ENCODE data around the gene TOR1AIP2.
"Not testable (repeated sequence)": the region's sequence is repeated elsewhere in the genome, so short reads cannot be mapped to it uniquely, and the experiment has no call there.

TOR1AIP2 gene

DNA sequence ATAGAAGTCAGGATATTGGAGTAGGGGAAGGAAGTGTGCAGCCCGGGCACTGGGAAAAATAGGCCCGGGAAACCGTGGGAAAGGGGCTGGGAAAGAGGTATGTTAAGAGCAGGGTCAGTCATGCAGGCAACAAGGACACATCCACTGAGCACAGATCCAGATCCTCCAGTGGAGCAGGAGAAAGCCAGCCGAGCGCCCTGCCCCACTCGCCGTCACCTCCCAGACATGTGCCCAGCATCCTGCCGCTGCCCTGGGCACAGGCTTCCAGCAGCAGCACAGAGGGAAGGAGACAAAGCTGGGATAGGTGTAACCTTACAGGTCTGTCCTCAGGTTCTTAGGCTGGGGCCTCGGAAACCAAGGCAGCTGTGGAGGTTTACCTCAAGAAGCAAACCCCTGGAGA, 70.3 kb downstream of the TOR1AIP2 start:
- Histone ChIP-seq H3K79me2 (no peaks in the 10 kb centered on the region), H3K4me1 (no peaks in the 10 kb centered on the region), H3K4me2 (ENCODE audit: low read length) (no peak overlapping the region), H3K9ac (no peak overlapping the region), H3K27ac (no peak overlapping the region), H3K4me3 (ENCODE audit: low read depth, low read length) (no peak overlapping the region), H3K36me3 (ENCODE audit: control insufficient read depth, insufficient read depth, low read length) (no peaks in the 10 kb centered on the region), H3K9me3 (ENCODE audit: control insufficient read depth, low read length) (no peaks in the 10 kb centered on the region), H3K27me3 (ENCODE audit: control insufficient read depth, insufficient read depth, low read length) (no peaks in the 10 kb centered on the region), H2AFZ (no peak overlapping the region)
- TF ChIP-seq CTCF (IDR thresholded peaks at IDR 0.05), result no peak

GRCh38 chr1:179806333-179806732, 71.3 kb downstream of the TOR1AIP2 start:
- Histone ChIP-seq H3K9me3 (ENCODE audit: control insufficient read depth, low read length) (no peaks in the 10 kb centered on the region), H3K27ac (no peak overlapping the region), H3K4me3 (ENCODE audit: low read depth, low read length) (no peak overlapping the region), H3K27me3 (ENCODE audit: control insufficient read depth, insufficient read depth, low read length) (no peaks in the 10 kb centered on the region), H2AFZ (no peak overlapping the region), H3K9ac (no peak overlapping the region), H3K79me2 (no peaks in the 10 kb centered on the region), H3K4me1 (no peaks in the 10 kb centered on the region), H3K36me3 (ENCODE audit: control insufficient read depth, insufficient read depth, low read length) (no peaks in the 10 kb centered on the region), H3K4me2 (ENCODE audit: low read length) (no peak overlapping the region)
- no peak for TF ChIP-seq CTCF (IDR thresholded peaks at IDR 0.05)

- Histone ChIP-seq H3K9me3 (ENCODE audit: control insufficient read depth, low read length) (no peaks in the 10 kb centered on the region), H3K27ac (no peak overlapping the region), H2AFZ (no peak overlapping the region), H3K79me2 (no peaks in the 10 kb centered on the region), H3K4me2 (ENCODE audit: low read length) (no peak overlapping the region), H3K36me3 (ENCODE audit: control insufficient read depth, insufficient read depth, low read length) (no peaks in the 10 kb centered on the region), H3K4me3 (ENCODE audit: low read depth, low read length) (no peak overlapping the region), H3K9ac (no peak overlapping the region), H3K4me1 (no peaks in the 10 kb centered on the region), H3K27me3 (ENCODE audit: control insufficient read depth, insufficient read depth, low read length) (no peaks in the 10 kb centered on the region)
- TF ChIP-seq CTCF (IDR thresholded peaks at IDR 0.05), result no peak
These were observed 72.1 kb downstream of the TOR1AIP2 start for GRCh38 chr1:179805291-179806195.

DNA sequence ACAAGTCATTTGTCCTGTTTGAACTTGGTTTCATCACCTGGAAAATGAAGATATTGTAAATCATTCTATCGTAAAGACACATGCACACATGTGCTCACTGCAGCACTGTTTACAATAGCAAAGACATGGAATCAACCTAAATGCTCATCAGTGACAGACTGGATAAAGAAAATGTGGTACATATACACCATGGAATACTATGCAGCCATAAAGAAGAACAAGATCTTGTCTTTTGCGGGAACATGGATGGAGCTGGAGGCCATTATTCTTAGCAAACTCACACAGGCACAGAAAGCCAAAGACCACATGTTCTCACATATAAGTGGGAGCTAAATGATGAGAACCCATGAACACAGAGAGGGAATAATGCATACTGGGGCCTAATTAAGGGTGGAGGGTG, 73.2 kb downstream of the TOR1AIP2 start:
- H3K79me2 ChIP-seq; H3K27me3 ChIP-seq (ENCODE audit: control insufficient read depth, insufficient read depth, low read length); H3K9me3 ChIP-seq (ENCODE audit: control insufficient read depth, low read length); H3K36me3 ChIP-seq (ENCODE audit: control insufficient read depth, insufficient read depth, low read length); H3K4me1 ChIP-seq; H3K9ac ChIP-seq; H3K4me3 ChIP-seq (ENCODE audit: low read depth, low read length); H3K27ac ChIP-seq; H2AFZ ChIP-seq; H3K4me2 ChIP-seq (ENCODE audit: low read length): not testable (repeated sequence)

GRCh38 chr1:179803918-179804317, 73.7 kb downstream of the TOR1AIP2 start:
- Histone ChIP-seq H3K27me3 (ENCODE audit: control insufficient read depth, insufficient read depth, low read length) (no peaks in the 10 kb centered on the region), H3K4me1 (no peaks in the 10 kb centered on the region), H3K79me2 (no peaks in the 10 kb centered on the region), H3K4me3 (ENCODE audit: low read depth, low read length) (no peak overlapping the region), H3K36me3 (ENCODE audit: control insufficient read depth, insufficient read depth, low read length) (no peaks in the 10 kb centered on the region), H3K4me2 (ENCODE audit: low read length) (no peak overlapping the region), H3K9ac (no peak overlapping the region), H2AFZ (no peak overlapping the region), H3K9me3 (ENCODE audit: control insufficient read depth, low read length) (no peaks in the 10 kb centered on the region), H3K27ac (no peak overlapping the region)
- TF ChIP-seq CTCF (IDR thresholded peaks at IDR 0.05), result no peak

Data from parathyroid adenoma (tissue), 2 donors.